ENCODE data around the gene PCNX2.

Gene PCNX2

DNA sequence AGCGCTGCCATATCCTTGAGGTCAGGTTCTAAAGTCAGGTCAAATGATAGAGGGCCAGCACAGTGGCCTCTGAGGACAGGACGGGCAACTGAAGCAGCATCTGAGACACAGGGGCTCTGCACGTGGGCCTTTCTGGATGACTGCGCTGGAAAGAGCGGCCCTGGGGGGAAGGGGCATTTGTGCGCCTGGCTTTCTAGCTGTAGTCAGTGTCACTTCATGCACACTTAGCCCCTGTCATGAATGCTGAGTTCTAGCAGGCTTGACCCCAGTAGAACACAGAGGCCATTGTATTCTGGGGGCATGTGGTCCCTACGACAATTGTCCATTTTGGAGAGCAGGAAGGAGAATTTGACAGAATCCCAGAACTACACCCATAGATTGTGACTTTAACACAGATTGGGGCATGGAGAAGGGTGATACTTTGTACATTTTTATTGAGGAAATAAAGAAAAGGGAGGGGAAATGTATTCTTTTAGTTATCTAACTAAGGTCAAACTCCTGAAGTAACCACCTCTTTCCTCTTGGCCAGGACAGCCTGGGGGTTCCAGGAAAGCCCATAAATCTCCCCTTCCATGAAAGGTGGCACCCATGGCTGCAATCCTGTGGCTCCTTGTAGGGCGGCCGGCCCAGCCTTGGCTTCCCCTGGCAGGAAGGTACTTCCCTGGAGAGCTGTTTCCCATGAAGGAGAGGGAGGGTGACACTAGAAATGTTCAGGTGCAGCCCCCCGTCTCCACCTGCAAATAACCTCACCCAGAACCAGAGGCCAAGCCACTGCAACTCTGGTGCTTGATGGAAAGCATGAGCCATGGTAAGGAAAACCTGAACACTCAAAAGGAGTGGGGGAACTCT lies 310.7 kb downstream of the PCNX2 start:
- no peak for DNase-seq (ENCODE audit: low read depth)

DNA sequence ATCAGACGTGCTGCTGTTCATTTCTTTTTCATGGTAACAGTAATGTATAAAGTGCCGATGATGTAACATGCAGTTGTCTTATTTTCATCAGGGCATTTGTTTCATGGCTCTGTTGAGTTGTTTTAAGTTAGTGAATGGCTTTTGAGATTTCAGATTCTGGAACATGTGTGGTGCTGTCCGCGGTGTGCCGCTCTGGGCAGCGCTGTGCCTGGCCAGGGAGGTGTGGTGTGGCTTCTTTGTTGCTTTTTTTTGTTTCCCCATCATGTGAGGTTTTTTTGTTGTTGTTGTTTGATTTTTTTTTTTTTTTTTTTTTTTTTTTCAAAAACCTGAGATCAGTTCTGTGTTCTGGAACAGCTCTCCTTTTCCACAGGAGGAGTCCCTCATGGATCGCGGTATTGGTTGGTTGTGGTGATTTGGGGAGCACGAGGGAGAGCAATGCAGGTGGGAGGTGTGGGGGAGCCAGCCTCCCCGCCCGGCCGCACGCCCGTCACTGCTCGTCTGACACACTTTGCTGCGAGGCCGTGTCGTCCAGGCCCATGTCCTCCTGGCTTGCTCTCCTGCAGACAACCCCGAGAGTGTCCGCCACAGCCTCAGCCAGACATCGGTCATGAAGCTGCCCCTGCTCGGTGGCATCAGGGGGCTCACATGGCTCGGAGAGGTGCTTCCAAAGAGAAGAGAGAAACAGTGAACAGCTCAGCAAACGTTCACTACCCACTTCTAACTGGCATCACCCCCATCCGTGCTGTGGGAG lies 311.5 kb downstream of the PCNX2 start:
- DNase-seq (ENCODE audit: low read depth): no peak

- DNase-seq (ENCODE audit: low read depth): no peak
Measured at GRCh38 chr1:232983375-232983774, 312.1 kb downstream of the PCNX2 start.

GRCh38 chr1:232982238-232982944 lies 313.1 kb downstream of the PCNX2 start:
- no peak for DNase-seq (ENCODE audit: low read depth)

GRCh38 chr1:232980986-232981560 lies 314.5 kb downstream of the PCNX2 start:
- DNase-seq (ENCODE audit: low read depth): no peak

- no peak for DNase-seq (ENCODE audit: low read depth)
Measured at GRCh38 chr1:232980355-232980978, 315.1 kb downstream of the PCNX2 start.

- no peak for DNase-seq (ENCODE audit: low read depth)
Measured at GRCh38 chr1:232979558-232979957, 316.0 kb downstream of the PCNX2 start.

DNA sequence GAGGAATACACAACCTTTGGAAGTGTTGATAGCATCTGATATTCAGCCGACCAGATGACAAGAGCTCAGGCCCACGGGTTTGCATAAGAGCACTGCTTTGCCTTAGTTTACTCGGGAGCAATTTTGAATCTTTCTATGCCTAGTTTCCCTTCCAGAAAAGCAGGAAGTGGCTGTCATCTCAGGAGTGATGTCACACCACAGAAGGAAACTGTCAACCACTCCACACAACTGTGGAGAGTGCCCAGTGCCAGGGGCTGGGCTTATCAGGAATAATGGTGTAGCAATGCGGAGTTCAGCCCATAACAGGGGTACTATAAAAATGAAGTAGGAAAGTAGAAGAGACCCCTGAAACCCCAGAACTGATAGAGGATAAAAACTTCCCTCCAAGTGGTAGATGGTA lies 316.7 kb downstream of the PCNX2 start:
- no peak for DNase-seq (ENCODE audit: low read depth)

DNA sequence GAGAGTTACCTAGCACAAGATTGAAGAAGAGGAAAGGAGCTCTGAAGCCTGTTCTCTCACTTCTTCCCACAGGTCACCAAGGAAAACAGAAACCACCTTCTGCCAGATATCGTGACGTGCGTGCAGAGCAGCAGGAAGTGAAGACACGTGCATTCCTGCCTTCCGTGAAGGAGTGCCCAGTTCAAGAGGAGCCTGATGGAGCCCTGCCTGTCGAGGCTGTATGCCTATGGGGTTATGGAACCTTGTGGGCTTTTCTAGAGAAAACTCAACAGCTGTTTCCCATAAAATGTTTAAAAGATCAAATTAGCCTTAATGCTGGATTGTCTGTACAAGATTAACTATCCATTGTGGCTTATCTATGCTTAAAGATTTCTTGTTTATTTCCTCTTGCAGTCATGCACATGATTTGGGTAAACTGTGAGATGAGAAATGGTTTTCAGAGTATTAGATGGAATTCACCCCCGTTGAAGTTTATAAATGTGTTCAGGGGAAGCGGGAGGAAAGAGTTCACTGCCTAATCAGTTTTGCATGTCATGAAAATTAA lies 317.4 kb downstream of the PCNX2 start:
- DNase-seq (ENCODE audit: low read depth): no peak

DNA sequence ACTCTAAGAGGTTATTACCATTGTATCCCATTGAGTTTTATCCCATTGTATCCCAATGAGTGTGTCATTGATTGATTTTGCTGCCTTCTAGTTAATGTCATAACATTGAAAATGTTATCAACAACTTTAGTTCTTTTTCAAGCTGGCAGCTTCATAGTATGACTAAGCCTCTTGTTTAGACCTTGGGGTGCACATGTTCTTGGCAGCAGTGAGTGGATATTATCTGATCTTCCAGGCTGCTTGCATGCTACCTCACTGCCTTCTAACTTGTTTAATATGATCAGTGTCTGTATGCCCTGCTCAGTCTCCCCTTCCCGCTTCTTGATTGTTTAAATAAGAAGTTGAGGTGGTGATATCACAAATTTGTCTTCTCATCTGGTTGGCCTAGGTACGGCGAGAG lies 320.6 kb downstream of the PCNX2 start:
- DNase-seq (ENCODE audit: low read depth): no peak

DNA sequence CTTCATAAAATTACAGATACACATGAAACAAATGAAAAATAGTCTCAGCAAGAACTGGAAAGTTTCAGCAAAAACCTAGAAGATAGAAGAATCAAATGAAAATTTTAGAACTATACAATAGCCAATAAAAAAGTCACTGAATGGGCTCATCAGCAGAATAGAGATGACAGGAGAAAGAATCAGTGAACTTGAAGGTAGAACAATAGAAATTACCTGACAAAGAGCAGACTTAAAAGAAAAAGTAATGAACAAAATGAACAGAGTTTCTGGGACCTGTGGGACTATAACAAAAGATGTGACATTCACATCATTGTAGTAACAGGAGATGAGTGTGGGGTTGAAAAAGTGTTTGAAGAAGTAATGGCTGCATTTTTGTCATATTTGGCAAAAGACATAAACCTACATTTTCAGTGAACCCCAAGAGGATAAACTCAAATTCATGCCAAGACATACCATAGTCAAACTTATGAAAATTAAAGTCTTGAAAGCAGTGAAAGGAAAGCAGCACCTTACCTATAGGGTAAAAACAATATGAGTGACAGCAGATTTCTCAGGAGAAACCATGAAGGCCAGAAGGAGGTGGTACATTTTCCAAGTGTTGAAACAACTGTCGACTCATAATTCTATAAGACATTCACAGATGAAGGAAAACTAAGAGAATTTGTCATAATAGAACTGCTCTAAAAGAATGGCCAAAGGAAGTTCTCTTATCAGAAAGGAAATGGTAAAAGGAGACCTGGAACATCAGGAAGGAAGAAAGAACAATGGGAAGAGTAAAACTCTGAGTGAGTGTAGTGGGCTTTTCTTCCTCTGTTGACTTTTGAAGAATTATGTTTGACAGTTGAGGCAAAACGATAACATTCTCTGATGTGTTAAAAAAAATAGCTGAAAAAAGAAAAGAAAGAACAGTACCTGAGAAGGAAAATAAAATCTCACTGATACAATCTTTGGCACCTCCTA lies 321.6 kb downstream of the PCNX2 start:
- DNase-seq (ENCODE audit: low read depth): no peak

- DNase-seq (ENCODE audit: low read depth): no peak
Measured at GRCh38 chr1:232970508-232970907, 325.0 kb downstream of the PCNX2 start.

DNA sequence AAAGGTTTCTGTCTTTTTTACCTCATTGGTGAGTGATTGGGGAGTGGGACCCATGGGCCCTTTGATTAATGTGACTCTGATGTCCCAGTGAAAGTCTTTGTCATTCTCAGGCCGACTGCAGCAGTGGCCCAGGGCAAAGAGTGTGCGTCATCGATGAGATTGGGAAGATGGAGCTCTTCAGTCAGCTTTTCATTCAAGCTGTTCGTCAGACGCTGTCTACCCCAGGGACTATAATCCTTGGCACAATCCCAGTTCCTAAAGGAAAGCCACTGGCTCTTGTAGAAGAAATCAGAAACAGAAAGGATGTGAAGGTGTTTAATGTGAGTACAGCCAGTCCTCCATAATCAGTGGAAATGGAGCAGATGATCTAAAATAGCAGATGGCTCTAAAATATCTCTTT lies 325.7 kb downstream of the PCNX2 start:
- no peak for DNase-seq (ENCODE audit: low read depth)

- no peak for DNase-seq (ENCODE audit: low read depth)
Measured at GRCh38 chr1:232968965-232969364, 326.6 kb downstream of the PCNX2 start.

- DNase-seq (ENCODE audit: low read depth): no peak
Measured at GRCh38 chr1:232968391-232968790, 327.1 kb downstream of the PCNX2 start.

GRCh38 chr1:232966663-232967062 lies 328.9 kb downstream of the PCNX2 start:
- DNase-seq (ENCODE audit: low read depth): no peak

- DNase-seq (ENCODE audit: low read depth): no peak
Measured at GRCh38 chr1:232965912-232966217, 329.7 kb downstream of the PCNX2 start.

DNA sequence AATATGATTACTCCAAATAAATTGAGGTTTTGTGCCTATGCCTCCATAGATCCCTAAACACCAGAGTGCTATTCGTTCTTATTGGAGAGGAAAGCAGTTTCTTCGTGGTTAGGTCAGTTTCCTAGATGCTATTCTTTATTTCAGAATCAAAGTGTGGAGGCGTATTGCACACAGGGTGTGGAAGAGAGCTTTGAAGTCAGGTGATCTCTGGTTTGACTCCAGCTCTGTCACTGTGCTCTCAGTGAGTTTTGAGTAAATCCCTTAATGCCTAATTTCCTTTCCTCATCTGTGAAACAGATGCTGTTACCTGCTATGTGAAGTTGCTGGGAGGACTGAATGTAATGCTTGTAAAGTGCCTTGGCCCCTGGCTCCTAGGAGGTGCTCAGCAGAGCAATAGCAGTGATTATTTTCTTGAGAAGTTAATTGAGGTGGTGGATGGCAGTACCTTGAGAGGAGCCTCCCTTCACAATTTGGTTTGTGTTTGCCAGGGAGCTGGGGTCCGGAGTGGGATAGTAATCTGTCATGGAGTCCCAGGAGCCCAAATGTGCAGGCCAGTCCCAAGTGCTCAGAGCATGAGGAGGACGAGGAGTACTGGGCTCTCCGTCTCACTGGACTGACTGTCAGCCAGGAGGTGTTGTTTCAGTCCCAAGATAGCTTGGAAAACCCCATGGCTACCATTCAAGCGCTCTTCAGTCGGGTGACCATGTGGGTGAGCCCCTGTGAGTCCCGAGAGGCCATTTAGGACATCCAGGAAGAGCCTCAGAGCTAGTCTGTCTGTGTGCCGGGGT lies 330.2 kb downstream of the PCNX2 start:
- DNase-seq (ENCODE audit: low read depth): no peak

DNA sequence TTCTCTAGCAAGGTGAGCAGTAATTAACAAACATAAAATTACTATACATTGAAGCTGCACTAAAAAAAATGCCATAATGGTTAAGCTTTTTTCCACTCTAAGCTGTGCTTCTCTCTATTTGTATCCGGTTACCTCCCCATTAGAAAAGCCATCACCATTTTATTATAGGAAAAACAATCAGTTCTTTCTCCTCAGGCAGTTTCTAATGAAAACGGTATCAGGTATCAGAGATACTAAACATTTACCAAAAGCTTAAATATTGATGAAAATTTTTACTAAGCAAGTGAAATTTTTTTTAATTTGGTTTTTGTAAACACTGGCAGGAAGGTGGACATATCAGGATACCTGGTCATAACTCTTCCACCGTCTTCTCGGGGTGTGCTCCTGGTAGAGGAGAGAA lies 330.9 kb downstream of the PCNX2 start:
- DNase-seq (ENCODE audit: low read depth): no peak

All from activated T-cell treated with anti-CD3 and anti-CD28 coated beads for 1 hour (primary cell).